ENCODE results near the gene PARD6A.
A peak's percentile ranks its signal among the peaks of the same experiment; 100 is the strongest.

The PARD6A gene, protein sequence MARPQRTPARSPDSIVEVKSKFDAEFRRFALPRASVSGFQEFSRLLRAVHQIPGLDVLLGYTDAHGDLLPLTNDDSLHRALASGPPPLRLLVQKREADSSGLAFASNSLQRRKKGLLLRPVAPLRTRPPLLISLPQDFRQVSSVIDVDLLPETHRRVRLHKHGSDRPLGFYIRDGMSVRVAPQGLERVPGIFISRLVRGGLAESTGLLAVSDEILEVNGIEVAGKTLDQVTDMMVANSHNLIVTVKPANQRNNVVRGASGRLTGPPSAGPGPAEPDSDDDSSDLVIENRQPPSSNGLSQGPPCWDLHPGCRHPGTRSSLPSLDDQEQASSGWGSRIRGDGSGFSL

GRCh38 chr16:67660564-67661028 is at the start of gene PARD6A:
PARD6A (plus strand) TSS chr16:67660960; CDS start chr16:67661039, 79 bp downstream.
- DNase-seq, result peak; percentile 98

- DNase-seq, result no peak
These were observed 47.0 kb upstream of the PARD6A start for GRCh38 chr16:67613808-67614207.

DNA sequence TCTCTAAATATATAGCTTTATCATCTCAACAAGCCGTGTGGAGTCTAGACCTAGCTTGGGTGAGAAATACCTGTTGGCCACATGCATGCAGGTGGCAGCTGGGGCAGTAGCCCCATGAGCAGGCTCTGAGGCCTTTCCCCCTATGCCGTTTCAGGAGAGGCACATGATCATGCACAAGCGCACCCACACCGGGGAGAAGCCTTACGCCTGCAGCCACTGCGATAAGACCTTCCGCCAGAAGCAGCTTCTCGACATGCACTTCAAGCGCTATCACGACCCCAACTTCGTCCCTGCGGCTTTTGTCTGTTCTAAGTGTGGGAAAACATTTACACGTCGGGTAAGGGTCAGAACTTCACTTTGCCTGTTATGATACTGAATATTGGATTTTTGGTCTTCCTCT is 32.5 kb upstream of the PARD6A start:
- no peak for DNase-seq

GRCh38 chr16:67632415-67633172 is 28.2 kb upstream of the PARD6A start:
- no peak for DNase-seq

DNA sequence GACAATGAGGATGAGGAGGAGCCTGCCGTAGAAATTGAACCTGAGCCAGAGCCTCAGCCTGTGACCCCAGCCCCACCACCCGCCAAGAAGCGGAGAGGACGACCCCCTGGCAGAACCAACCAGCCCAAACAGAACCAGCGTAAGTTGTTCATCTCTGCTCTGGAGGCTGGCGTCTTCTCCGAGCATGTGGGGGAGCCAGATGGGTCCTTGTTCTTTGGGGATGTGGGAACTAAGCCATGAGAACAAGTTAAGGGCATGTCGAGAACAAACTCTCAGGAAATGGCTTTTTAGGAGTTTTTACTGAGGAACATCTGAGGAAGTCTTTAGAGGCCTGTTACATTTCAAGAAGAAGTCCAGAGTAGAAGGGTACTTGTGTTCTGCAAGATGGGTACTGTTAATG is 24.0 kb upstream of the PARD6A start:
- no peak for DNase-seq

GRCh38 chr16:67637625-67638024 is 23.1 kb upstream of the PARD6A start:
- DNase-seq, result no peak

DNA sequence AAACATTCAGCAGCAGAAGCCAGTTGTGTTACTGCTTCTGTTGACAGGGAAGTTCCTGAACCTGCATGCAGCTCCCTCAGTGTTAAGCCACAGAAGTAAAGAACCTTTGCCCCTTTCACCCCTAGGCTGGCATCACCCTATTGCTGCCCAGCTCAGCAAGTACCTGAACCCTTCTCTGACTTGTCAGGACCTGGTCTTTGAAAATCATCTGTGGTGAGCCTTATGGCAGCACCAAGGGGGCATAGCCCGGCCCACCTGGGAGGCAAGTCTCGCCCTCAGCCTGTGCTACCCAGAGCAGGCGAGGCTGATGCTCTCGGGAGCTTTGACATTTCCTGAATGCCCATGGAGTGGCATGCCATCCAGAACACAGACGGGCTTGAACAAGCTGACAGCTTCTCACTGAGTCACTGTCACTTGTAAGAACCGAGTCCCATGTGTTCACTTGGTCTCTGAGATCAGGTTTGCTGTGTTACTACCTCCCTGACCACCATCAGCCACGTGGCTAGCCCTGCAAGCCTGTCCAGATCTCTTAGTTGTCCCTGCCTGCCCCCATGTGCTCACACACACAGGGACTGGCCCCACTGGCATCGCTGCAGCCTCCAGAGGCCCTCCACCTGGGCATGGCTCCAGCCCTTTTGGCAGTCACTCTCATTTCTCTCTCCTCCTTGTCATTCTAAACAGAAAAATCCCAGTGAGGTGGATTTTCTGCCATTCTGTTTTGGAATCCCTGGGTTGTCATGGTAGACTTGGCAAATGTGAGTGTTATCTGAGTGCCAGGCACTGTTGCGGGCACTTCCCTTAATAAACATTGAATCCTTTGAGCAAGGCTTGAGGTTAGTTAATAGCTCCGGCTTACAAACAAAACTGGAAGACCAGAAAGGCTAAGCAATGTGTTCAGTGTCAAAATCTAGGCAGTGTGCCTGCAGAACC is 18.7 kb upstream of the PARD6A start:
- DNase-seq, result no peak

GRCh38 chr16:67644038-67644437 is 16.7 kb upstream of the PARD6A start:
- DNase-seq, result no peak

DNA sequence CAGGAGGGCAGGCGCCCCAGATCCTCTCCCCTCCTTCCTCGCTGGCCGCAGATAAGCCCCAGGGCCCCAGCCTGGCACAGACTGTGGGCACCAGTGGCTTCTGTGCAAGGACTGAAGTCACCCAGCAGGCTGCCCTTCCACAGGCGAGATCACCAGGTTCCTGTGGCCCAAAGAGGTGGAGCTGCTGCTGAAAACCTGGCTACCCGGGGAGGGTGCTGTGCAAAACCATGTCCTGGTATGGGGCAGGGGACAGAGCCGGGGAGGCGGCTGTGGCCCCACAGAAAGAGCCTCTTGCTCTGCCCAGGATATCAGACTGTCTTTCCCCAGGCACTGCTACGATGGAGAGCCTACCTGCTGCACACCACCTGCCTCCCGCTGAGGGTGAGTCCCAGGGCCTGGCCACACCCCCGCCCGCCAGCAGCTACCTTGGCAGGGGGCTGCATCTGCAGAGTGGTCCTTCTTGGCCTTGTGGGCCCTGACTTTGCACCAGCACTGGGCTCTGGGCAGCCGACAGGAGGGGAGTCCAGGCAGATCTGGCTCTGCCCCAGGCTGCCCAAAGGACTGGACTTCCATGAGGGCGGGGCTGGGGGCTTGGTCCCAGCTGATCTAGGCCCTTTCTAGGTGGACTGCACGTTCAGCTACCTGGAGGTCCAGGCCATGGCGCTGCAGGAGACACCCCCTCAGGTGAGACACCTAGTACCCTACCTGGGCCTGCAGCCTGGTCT is 15.2 kb upstream of the PARD6A start:
- peak; percentile 29 for DNase-seq

DNA sequence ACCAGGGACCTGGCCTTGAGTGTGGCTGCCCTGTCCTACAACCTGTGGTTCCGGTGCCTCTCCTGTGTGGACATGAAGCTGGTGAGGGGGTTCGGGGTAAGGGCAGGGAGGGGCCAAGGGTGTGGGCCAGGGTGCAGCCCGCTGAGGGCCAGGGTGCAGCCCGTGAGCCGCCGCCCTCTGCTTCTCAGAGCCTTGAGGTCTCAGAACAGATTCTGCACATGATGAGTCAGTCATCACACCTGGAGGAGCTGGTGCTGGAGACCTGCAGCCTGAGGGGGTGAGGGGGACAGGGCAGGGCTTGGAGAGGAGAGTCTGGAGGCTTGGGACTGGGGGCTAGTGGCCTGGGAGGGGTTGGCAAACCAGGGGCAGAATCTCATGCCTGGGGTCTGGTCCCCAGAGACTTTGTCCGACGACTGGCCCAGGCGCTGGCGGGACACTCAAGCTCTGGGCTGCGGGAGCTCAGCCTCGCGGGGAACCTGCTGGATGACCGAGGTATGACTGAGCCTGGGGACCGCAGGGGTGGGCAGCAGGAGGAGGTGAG is 13.6 kb upstream of the PARD6A start:
- no peak for DNase-seq

DNA sequence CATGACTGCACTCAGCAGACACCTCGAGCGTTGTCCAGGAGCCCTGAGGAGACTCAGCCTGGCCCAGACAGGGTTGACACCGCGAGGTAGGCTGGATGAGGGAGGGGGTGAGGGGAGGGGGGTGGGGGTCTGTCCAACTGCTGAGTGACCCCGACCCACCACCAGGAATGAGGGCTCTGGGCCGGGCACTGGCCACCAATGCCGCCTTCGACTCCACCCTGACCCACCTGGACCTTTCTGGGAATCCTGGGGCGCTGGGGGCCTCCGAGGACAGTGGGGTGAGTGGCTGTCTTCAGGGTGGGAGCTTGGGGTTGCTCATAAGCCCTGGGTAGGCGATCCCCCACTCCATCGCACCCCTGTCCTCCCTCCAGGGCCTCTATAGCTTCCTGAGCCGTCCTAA is 13.1 kb upstream of the PARD6A start:
- no peak for DNase-seq

GRCh38 chr16:67648088-67648763 is 12.5 kb upstream of the PARD6A start:
- DNase-seq, result no peak

- DNase-seq, result no peak
These were observed 11.9 kb upstream of the PARD6A start for GRCh38 chr16:67648764-67649407.

DNA sequence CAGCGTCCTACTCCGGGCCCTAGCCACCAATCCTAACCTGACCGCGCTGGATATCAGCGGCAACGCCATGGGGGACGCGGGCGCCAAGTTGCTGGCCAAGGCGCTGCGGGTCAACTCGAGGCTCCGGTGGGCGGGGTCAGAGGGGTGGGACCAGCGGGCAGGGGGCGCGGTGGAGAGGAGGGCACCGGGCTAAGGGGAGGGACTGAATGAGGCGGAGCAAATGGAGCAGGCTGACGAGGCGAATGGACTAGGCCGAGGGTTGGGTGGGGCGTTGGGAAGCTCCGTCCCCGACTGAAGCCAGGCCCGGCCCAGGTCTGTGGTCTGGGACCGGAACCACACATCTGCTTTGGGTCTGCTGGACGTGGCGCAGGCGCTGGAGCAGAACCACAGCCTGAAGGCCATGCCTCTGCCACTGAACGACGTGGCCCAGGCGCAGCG is 11.2 kb upstream of the PARD6A start:
- no peak for DNase-seq

GRCh38 chr16:67650023-67650422 is 10.7 kb upstream of the PARD6A start:
- DNase-seq, result no peak

GRCh38 chr16:67651039-67651438 is 9.7 kb upstream of the PARD6A start:
- no peak for DNase-seq

- DNase-seq, result no peak
These were observed 8.9 kb upstream of the PARD6A start for GRCh38 chr16:67651847-67652246.

DNA sequence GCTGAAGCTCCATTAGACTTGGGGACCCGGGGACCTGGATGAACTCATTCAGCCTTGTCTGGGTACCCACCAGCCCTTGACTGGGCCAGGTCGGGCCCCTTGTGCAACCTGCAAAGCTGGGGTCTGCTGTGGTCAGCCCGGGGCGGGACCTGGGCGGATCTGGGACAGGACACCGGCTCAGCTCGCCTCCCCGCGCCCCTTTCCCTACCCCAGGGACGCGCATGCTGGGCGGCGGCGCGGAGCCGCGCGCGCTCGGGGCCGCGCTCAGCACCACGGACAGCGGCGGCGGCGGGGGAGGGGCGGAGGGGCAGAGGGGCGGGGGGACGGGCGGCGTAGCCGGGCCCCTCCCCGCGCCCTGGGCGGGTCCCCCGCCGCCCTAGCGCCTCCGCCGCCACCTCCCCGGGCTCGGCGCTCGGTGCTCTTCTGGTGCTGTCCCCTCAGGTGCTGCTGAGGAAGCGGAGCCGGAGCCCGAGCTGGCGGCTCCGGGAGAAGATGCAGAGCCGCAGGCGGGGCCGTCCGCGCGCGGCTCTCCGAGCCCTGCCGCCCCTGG is 8.1 kb upstream of the PARD6A start:
- peak; percentile 67 for DNase-seq

GRCh38 chr16:67653128-67653788 is 7.5 kb upstream of the PARD6A start:
- DNase-seq, result peak; percentile 72

- DNase-seq, result no peak
These were observed 6.9 kb upstream of the PARD6A start for GRCh38 chr16:67653789-67654402.
